T1000 (cell line): ENCODE results near the gene PLXNB1.
"Not testable (repeated sequence)": the region's sequence is repeated elsewhere in the genome, so short reads cannot be mapped to it uniquely, and the experiment has no call there.

Experiments used
- DNase-seq: peaks from one replicate; lab custom pipeline; 2025; ENCODE audit warnings: mixed read lengths; lab: John Stamatoyannopoulos, UW

The PLXNB1 gene, protein sequence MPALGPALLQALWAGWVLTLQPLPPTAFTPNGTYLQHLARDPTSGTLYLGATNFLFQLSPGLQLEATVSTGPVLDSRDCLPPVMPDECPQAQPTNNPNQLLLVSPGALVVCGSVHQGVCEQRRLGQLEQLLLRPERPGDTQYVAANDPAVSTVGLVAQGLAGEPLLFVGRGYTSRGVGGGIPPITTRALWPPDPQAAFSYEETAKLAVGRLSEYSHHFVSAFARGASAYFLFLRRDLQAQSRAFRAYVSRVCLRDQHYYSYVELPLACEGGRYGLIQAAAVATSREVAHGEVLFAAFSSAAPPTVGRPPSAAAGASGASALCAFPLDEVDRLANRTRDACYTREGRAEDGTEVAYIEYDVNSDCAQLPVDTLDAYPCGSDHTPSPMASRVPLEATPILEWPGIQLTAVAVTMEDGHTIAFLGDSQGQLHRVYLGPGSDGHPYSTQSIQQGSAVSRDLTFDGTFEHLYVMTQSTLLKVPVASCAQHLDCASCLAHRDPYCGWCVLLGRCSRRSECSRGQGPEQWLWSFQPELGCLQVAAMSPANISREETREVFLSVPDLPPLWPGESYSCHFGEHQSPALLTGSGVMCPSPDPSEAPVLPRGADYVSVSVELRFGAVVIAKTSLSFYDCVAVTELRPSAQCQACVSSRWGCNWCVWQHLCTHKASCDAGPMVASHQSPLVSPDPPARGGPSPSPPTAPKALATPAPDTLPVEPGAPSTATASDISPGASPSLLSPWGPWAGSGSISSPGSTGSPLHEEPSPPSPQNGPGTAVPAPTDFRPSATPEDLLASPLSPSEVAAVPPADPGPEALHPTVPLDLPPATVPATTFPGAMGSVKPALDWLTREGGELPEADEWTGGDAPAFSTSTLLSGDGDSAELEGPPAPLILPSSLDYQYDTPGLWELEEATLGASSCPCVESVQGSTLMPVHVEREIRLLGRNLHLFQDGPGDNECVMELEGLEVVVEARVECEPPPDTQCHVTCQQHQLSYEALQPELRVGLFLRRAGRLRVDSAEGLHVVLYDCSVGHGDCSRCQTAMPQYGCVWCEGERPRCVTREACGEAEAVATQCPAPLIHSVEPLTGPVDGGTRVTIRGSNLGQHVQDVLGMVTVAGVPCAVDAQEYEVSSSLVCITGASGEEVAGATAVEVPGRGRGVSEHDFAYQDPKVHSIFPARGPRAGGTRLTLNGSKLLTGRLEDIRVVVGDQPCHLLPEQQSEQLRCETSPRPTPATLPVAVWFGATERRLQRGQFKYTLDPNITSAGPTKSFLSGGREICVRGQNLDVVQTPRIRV (N-terminal part only)

GRCh38 chr3:48429960-48430707 lies at the start of gene PLXNB1:
TSS of gene PLXNB1 (minus strand) at chr3:48430086. CDS start at chr3:48424611, 5,475 bp downstream.
- DNase-seq = no peak

DNA sequence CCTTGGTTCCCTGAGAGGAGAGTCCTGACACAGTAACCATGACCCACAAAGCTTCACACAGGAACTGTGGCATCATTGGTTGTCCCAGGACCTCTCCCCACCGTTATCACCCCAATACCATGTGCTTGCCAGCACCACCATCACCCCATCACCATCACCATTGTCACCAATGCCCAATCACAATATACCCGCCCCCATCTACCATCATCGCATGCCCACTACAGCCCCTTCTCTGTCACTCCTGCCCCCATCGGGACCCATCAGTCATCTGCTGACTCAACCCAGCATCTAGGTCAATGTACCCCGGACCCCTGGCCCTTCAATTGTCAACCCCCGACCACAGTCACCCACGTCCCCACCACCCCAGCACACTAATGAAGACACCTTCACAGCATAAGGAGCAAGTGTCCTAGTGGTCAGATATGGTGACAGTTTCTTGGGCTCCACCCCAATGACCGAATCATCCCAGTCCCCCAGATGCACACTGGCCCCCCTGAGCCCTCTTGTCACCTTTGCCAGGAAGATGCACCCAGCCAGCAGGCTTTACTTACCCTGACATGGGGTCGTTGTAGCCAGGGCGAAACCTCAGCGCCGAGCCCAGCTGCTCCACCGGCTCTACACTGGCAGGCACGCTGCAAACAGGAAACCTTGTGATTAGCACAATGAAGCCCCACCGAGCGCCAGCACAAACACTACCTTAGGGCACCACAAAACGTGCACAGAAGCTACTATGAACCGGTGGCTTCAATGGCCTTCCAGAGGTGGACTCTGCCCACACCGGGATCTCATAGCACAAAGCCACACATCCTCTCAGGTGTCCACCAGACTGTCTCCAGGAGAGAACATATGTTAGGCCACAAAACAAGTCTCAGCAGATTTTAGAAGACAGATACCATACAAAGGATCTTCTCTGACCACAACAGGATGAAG lies 49.0 kb upstream of the PLXNB1 start:
- no peak for DNase-seq

DNA sequence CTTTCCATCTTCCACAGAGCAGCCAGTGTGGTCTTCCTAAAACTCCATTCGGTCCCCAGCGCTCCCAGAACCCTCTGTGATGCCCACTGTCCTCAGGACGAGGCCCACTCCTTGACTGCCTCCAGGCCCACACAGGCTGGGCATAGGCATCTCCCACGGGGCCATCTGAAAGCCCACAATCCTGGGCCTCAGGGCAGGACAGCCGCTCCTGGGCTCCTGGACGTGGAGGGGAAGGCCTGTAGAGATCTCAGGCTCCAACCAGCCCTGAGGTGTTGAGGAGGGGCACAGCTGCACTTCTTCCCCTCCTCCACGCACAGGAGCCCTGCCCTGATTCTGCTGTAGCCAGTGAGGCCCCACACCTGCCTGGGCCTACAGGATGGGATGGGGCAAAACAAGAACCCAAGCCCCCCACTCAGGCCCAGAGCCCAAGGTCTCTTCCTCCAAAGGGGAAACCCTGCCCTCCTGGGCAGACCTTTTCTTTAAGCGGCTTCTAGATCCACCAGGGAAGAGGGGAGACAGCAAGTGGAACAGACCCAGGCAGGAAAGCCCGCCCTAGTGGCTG lies 48.2 kb upstream of the PLXNB1 start:
- DNase-seq = no peak

DNA sequence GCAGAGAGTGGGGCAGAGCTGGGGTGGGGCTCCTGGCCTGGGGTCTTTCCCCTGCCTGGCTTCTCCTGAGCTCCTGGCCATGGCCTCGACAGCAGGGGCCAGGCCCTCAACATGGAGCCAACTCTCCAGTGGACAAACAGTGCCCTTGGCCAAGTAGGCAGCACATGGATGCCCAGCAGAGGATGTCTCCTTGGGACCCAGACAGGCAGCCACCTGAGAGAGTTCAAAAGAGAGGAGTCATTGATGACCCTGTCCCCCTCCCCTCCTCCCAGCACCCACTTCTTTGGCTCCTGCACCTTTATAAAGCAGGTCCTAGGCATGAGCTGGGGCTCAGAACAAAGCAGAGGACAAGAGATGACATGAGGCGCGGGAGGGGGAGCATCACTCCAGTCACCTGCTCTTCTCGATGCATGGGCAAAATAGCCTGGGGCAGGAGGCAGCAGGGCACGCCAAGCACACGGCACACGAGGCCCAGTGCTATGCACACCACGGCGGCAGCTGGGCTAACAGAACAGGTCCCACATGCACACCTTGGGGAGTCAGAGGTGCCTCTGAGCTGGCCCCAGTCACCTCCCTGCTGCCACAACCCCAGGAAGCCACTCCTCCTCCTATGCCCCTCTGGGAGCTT lies 46.7 kb upstream of the PLXNB1 start:
- DNase-seq = no peak

DNA sequence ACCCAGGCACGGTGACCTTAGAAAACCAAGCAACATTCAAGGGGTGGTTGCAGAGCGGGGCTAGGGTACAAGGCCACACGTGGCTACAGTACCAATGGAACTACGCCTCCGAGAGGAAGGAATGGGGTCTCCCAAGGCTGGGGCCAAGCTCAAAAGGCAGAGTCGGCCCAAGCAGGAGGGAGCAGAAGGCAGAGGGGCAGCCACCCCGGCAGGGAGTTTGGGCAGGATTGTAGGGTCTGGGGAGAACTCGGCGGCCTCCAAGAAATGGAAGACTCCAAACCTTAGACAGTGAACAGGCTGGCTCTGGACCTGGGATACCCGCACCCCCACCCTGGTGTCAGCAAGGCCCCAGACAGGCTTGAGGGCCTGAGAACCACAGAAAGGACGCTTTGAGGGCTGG lies 45.3 kb upstream of the PLXNB1 start:
- DNase-seq = no peak

DNA sequence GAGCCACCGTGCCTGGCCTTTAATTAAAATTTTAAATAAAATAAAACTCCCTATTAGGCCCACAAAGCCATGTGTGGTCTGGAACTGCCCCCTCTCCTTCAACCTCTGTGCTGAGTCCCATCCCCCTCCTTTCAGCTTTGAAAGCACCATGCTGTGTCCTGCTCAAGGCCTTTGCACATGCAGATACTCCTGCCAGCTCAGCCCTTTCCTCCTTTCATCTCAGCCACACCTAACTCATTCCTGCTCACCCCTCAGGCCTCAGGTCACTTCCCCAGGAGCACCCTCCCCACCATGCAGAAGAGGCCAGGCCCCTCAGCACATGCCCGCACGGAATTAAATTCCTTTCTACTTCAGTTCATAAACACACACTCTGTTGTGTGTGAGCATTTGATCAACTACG lies 44.7 kb upstream of the PLXNB1 start:
- no peak for DNase-seq

DNA sequence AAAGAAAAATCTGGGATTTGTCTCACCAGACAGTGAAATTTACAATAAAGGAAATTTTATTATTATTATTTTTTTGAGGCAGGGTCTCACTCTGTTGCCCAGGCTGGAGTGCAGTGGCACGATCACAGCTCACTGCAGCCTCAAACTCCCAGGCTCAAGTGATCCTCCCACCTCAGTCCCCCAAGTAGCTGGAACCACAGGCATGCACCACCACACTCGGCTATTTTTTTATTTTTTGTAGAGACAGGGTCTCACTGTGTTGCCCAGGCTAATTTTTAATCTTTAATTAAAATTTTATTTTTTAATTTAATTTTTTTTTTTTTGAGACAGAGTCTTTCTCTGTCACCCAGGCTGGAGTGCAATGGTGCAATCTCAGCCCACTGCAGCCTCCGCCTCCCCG lies 44.1 kb upstream of the PLXNB1 start:
- not testable (repeated sequence) for DNase-seq

- DNase-seq = no peak
These were observed 43.7 kb upstream of the PLXNB1 start for GRCh38 chr3:48473617-48473952.

GRCh38 chr3:48472923-48473616 lies 43.2 kb upstream of the PLXNB1 start:
- peak; percentile 89 for DNase-seq

GRCh38 chr3:48472673-48472922 lies 42.7 kb upstream of the PLXNB1 start:
- DNase-seq = no peak

DNA sequence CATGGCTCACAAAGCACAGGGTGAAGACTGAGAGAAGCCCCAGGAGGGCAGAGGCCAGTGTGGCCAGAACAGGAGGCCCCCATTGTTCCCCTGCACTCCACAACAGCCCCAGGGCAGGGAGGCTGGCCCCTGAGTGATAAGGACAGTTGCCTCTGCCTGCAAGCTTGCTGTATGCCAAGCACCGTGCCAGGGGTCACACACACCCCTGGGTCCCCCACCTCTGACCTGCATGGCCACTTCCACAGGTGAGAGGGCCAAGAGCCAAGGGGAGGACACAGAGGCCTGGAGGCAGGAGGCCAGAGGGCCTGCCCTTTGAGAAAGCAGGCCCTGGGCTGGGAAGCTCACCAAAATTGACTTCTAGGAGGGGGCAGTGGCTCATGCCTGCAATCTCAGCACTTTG lies 40.4 kb upstream of the PLXNB1 start:
- no peak for DNase-seq

DNA sequence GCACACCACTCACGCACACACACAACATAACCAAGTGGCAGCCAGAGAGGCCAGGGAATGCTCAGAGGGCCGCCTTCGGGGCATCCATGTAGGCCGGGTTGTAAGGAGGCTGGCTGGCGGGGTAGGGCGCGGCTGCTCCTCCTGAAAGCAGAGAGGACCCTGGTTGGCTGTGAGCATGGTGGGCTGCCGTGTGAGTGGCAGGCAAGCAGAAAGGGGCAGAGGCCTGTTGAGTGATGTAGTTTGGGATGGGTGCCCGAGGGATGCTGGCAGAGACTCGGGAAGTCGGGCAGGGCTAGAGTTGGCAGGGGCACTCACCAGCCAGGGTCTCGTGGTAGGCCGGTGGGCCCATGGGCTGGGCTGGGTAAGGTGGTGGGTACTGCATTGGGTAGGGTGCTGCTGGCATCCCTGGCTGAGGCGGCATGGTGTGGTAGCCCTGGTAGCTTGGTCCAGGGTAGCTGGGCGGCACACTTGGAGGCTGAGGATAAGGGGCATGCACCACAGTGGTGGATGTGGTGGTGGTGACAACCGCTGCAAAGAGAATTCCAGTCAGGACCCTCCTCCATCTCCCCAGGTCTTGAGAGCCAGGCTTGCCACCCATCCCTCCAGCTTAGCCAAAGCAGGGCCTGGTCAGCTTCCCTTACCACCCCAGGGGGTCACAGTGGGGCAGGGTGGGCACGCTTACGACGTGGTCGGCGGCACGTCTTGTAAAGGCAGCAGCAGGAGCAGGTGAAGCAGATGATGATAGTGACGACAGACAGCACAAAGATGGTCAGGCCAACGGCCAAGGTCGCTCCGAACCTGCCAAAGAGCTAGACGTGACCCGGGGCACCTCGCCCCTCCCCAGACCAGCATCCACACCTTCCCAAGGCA lies 39.4 kb upstream of the PLXNB1 start:
- DNase-seq = no peak

GRCh38 chr3:48468329-48468731 lies 38.4 kb upstream of the PLXNB1 start:
- no peak for DNase-seq

DNA sequence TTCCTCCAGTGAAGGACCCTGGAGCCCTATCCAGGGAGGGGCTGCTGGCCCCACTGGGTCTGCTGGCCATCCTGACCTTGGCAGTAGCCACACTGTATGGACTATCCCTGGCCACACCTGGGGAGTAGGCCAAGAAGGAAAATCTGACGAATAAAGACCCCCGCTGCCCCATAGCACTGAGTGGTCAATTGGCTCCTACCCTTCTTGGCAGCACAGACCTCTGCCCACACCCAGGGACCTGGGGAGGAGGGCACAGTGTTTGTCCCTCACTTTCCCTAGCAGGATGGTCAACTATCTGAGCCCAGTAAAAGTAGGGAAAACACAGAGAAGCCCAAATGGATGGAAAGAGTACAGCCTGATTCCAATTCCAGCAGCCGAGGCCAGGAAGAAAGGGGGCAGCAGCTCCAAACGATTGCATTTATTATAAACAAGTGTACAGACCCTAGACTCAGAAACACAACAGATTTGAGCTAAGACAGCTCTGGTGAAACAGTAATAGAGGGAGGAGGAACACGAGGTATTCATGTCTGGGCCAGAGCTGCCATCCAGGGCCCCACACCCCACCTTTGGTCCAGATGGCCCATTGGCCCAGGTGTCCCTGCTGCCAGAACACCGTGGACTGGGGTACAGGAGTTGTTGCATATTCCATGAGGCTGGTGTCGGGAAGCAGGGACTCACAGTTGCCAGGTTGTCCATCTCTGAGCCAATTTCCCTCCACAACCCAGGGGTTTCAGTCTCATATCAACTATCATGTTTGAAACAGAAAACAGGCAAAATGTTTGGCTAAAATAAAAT lies 37.8 kb upstream of the PLXNB1 start:
- DNase-seq = no peak

DNA sequence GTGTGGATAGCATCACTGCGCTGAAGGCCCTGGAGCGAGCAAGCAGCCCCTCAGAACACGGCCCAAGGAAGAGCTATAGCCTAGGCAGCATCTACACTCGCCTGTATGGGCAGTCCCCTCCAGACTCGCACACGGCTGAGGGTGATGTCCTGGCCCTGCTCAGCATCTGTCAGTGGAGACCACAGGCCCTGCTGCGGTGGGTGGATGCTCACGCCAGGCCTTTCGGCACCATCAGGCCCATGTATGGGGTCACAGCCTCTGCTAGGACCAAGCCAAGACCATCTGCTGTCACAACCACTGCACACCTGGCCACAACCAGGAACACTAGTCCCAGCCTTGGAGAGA lies 37.2 kb upstream of the PLXNB1 start:
- no peak for DNase-seq

DNA sequence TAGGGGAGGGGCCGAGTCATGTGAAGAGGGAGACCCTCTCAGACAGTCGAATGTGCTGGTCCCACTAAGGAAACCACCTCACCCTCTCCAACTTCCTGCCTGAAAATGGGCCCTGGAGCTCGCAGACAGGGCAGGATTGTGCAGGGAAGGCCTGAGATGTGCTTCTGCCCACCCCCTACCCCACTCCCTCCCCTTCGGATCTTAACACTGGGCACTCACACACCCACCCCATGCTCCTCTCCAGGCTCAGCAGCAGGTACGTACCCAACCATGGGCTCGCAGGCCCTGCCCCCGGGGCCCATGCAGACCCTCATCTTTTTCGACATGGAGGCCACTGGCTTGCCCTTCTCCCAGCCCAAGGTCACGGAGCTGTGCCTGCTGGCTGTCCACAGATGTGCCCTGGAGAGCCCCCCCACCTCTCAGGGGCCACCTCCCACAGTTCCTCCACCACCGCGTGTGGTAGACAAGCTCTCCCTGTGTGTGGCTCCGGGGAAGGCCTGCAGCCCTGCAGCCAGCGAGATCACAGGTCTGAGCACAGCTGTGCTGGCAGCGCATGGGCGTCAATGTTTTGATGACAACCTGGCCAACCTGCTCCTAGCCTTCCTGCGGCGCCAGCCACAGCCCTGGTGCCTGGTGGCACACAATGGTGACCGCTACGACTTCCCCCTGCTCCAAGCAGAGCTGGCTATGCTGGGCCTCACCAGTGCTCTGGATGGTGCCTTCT lies 36.7 kb upstream of the PLXNB1 start:
- DNase-seq = no peak
